Endodermal cell (in vitro differentiated cells): Measurements from ENCODE around the gene SLC16A6. TPM values are rescaled to one million over a fixed set of nuclear protein-coding genes. Genes with fewer than 3 reads are reported as not detected.
A peak's percentile ranks its signal among the peaks of the same experiment; 100 is the strongest.
"Not testable (repeated sequence)": the region's sequence is repeated elsewhere in the genome, so short reads cannot be mapped to it uniquely, and the experiment has no call there.

Source experiments
- DNase-seq: peaks from one replicate; pipeline ENCODE4 v3.0.0-alpha.2; 2017
- H3K27ac ChIP-seq: 2 replicates; pipeline ENCODE4 v1.5.1; 2013; ENCODE audit warnings: mild to moderate bottlenecking, low read depth, low read length, moderate library complexity
- H3K27me3 ChIP-seq: 2 replicates; pipeline ENCODE4 v1.6.1; 2013; ENCODE audit warnings: mild to moderate bottlenecking, low read length, moderate library complexity; ENCODE audit not compliant: insufficient read depth, control insufficient read depth, poor library complexity, severe bottlenecking
- H3K36me3 ChIP-seq: 2 replicates; pipeline ENCODE4 v1.7.0; 2013; ENCODE audit warnings: mild to moderate bottlenecking, low read length, moderate library complexity; ENCODE audit not compliant: control insufficient read depth, insufficient read depth
- H3K4me1 ChIP-seq: one replicate; pipeline ENCODE4 v1.7.0; 2013; ENCODE audit warnings: low read length; ENCODE audit not compliant: control insufficient read depth, insufficient read depth
- H3K4me3 ChIP-seq: 2 replicates; pipeline ENCODE4 v1.5.1; 2013; ENCODE audit warnings: mild to moderate bottlenecking, low read length, moderate library complexity
- H3K9ac ChIP-seq: 2 replicates; pipeline ENCODE4 v1.6.1; 2013; ENCODE audit warnings: mild to moderate bottlenecking, low read length, moderate library complexity; ENCODE audit not compliant: poor library complexity, severe bottlenecking; ENCODE audit errors: extremely low read depth
- H3K9me3 ChIP-seq: 2 replicates; pipeline ENCODE4 v1.6.1; 2013; ENCODE audit warnings: mild to moderate bottlenecking, low read length, moderate library complexity; ENCODE audit not compliant: control insufficient read depth
- H3K27ac Mint-ChIP-seq: 2 replicates; pipeline ENCODE4 v1.8.0; 2020; ENCODE audit warnings: mixed read lengths
- H3K27me3 Mint-ChIP-seq: 2 replicates; pipeline ENCODE4 v1.8.0; 2021; ENCODE audit warnings: mild to moderate bottlenecking, mixed read lengths; ENCODE audit not compliant: insufficient read depth
- H3K36me3 Mint-ChIP-seq: 2 replicates; pipeline ENCODE4 v1.8.0; 2020; ENCODE audit warnings: low read depth, mixed read lengths
- H3K4me1 Mint-ChIP-seq: 2 replicates; pipeline ENCODE4 v1.8.0; 2020; ENCODE audit warnings: mixed read lengths
- H3K4me3 Mint-ChIP-seq: 2 replicates; pipeline ENCODE4 v1.8.0; 2020; ENCODE audit warnings: mild to moderate bottlenecking, moderate library complexity, mixed read lengths
- H3K9me3 Mint-ChIP-seq: 2 replicates; pipeline ENCODE4 v1.8.0; 2020; ENCODE audit warnings: mild to moderate bottlenecking, mixed read lengths
- CTCF ChIP-seq: fragments of 200-600 bp; sonication (generic); conservative IDR thresholded peaks from 2 replicates; pipeline ENCODE4 v1.5.0; 2021; ENCODE audit warnings: antibody characterized with exemption, mild to moderate bottlenecking
- WGBS, 2 experiments: methylation state at CpG; one replicate each; pipeline versions ENCODE4 v1.1.5 to v1.1.7; 2013; ENCODE audit warnings: missing lambda C conversion rate in 2 of 2, mixed read lengths in 1 of 2; ENCODE audit not compliant: insufficient coverage in 1 of 2, insufficient read length in 1 of 2; 5-methylcytosine and 5-hydroxymethylcytosine counted together
- total RNA-seq, 2 donors: library from RNA; stranded (reverse); fragmentation: NEBNext Ultra II Directional in 1 of 2; extraction: Animal tissue kit (Norgen Biotek cat#: 25700) in 1 of 2; gene quantifications; 2 replicates in 1 of 2; 3 replicates in 1 of 2; pipeline ENCODE4 v1.2.1, GENCODE V29; 2021

SLC16A6 gene
- total RNA-seq, 2 donors from 2014 or later: 0.18 to 0.58 TPM

DNA sequence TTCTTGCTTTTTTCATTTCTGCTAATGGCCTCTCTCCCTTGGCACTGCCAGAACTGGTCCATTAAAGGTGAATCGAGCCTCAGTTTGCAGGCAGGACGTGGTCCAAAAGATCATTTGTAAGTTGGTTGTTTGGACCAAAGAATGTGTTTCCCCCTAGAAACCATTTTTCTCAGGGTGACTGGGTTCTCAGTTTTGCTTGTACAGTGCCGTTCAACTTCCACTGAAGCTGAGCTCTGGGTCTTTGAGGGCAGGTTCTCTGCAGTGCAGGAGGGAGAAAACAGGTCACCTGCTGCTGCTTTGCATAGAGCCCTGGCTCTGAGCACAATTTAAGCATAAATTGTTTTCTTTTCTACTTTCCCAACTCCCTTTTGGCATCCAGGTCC, 52.1 kb downstream of the SLC16A6 start:
- no peaks in the 10 kb centered on the region for H3K4me1 ChIP-seq
- H3K36me3 ChIP-seq: no peaks in the 10 kb centered on the region
- H3K9ac ChIP-seq: no peak overlapping the region
- no peak overlapping the region for H3K27ac ChIP-seq
- H3K9me3 ChIP-seq: no peaks in the 10 kb centered on the region
- H3K27me3 ChIP-seq: no peaks in the 10 kb centered on the region
- no peak overlapping the region for H3K4me3 ChIP-seq
- H3K27ac Mint-ChIP-seq: no peak overlapping the region
- H3K36me3 Mint-ChIP-seq: no peaks in the 10 kb centered on the region
- TF ChIP-seq CTCF: no peak
- 82 to 89% methylated on average over 3 of the region's 3 CpGs for WGBS, 2 experiments
- no peaks in the 10 kb centered on the region for H3K27me3 Mint-ChIP-seq
- DNase-seq: no peak
- H3K4me3 Mint-ChIP-seq: no peak overlapping the region
- peaks cover 9% of the 10 kb centered on the region for H3K4me1 Mint-ChIP-seq
- H3K9me3 Mint-ChIP-seq: no peaks in the 10 kb centered on the region

GRCh38 chr17:68238164-68238870, 52.6 kb downstream of the SLC16A6 start:
- Histone ChIP-seq H3K9ac (no peak overlapping the region), H3K4me3 (no peak overlapping the region), H3K4me1 (no peaks in the 10 kb centered on the region), H3K9me3 (no peaks in the 10 kb centered on the region), H3K27ac (no peak overlapping the region), H3K27me3 (no peaks in the 10 kb centered on the region), H3K36me3 (no peaks in the 10 kb centered on the region)
- 82 to 86% methylated on average over 1 to 2 of the region's 3 CpGs for WGBS, 2 experiments
- Mint-ChIP-seq H3K4me3 (no peak overlapping the region), H3K36me3 (no peaks in the 10 kb centered on the region), H3K27ac (no peak overlapping the region), H3K9me3 (no peaks in the 10 kb centered on the region), H3K4me1 (peaks cover 9% of the 10 kb centered on the region), H3K27me3 (no peaks in the 10 kb centered on the region)
- TF ChIP-seq CTCF: no peak
- no peak for DNase-seq

DNA sequence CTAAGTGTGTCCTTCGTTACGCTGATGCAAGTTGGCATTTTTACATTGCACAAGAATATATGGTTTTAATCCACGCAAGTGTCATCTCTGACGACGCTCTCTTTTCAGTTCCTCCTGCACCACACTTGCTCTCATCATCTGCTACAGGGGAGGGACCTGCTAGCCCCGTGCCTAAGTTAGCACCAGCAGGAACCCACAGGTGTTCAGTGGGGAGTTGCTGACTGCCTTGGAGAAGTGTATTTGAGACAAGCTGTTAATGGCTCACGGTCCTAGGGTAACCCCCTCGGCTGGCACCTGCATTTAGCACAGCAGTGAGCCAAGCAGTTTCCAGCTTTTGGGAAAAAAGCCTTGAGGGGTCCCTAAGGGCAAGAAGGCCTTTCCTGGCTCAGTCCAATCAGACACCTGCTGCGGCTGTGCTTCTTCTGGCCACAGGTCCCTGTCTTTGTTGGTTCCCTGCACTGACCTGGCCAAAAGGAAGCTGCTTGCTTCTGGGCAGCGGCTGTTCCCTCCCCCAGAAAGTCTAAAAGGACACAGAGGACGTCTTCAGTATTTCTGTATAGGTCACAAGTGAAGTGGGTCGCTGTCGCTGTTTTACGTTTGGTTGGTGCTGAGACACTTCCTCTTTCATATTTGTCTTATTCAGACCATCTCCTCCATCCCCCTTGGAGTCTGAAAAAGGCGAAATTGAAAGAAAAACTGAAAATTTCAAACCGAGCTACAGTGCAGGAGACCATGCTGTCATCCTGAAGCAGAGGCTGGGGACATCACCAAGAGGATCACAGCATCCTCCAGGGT, 53.4 kb downstream of the SLC16A6 start:
- peak; percentile 80 for DNase-seq
- not testable (repeated sequence) for H3K9me3 Mint-ChIP-seq, H3K36me3 Mint-ChIP-seq, H3K36me3 ChIP-seq, H3K9me3 ChIP-seq, H3K27me3 Mint-ChIP-seq, H3K9ac ChIP-seq, H3K4me3 Mint-ChIP-seq, H3K27ac ChIP-seq, H3K4me1 Mint-ChIP-seq, H3K27ac Mint-ChIP-seq, H3K4me1 ChIP-seq, H3K27me3 ChIP-seq, H3K4me3 ChIP-seq
- 76 to 95% methylated on average over 8 to 15 of the region's 16 CpGs for WGBS, 2 experiments

DNA sequence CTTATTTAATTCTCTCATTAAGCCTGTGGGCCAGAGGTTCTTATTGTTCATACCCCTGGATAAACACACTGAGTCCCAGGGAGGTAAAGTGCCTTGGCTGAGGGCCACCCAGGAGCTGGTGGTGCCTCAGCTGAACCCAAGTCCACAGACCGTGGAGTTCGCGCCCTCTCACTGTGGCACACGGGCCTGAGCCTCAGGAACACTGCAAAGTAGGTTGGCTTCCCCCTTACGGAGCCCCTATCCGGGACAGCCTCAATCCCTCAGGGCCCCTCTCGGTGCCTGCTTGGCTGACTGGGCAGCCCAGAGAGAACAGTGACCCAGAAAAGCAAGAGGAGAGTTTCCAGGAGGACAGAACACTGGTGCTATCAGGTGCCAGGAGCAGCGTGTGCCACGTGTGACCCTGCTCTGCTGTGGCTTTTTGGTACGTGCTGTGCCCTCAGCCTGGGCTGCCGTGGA, 55.6 kb downstream of the SLC16A6 start:
- not testable (repeated sequence) for H3K4me1 ChIP-seq, H3K27me3 ChIP-seq, H3K9me3 Mint-ChIP-seq, H3K9ac ChIP-seq, H3K4me3 Mint-ChIP-seq, H3K36me3 Mint-ChIP-seq, H3K27me3 Mint-ChIP-seq, DNase-seq, H3K9me3 ChIP-seq, H3K27ac ChIP-seq, H3K4me1 Mint-ChIP-seq, H3K4me3 ChIP-seq, H3K27ac Mint-ChIP-seq, H3K36me3 ChIP-seq
- 90 to 98% methylated on average over 4 to 11 of the region's 11 CpGs for WGBS, 2 experiments

DNA sequence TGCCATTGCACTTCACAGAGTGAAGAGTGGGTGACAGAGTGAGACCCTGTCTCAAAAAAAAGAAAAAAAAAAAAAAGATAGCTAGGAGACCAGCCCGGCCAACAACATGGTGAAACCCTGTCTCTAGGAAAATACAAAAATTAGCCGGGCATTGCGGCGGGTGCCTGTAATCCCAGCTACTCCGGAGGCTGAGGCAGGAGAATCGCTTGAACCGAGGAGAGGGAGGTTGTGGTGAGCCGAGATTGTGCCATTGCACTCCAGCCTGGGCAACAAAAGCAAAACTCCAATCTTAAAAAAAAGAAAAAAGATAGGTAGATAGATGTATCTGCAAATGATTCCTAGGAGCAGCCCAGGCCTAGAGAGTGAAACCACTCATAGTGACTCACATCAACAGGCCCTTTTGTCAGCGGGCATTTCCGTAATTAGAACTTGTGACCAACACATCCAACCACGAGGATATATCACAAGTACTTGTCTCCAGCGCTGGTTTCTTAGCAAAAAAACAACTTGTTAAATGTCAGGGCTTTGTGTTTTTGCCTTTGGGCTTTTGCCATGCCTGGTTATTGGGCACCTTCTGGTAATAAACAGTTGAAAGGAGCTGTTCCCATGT, 56.1 kb downstream of the SLC16A6 start:
- not testable (repeated sequence) for H3K36me3 ChIP-seq, H3K4me1 ChIP-seq, H3K27me3 ChIP-seq, H3K9ac ChIP-seq, H3K4me3 ChIP-seq, H3K4me3 Mint-ChIP-seq, H3K9me3 ChIP-seq, DNase-seq, H3K27ac Mint-ChIP-seq, H3K36me3 Mint-ChIP-seq, H3K9me3 Mint-ChIP-seq, H3K4me1 Mint-ChIP-seq, H3K27ac ChIP-seq, H3K27me3 Mint-ChIP-seq
- 93 to 96% methylated on average over 6 to 12 of the region's 12 CpGs for WGBS, 2 experiments
